ENCODE results near the gene LYPD6B.

LYPD6B gene

GRCh38 chr2:149164296-149164695 is 125.8 kb downstream of the LYPD6B start:
- TF ChIP-seq CTCF (IDR thresholded peaks at IDR 0.05; ENCODE audit: borderline replicate concordance, insufficient read depth, low read depth, low read length): no peak
- no peak overlapping the region for H3K4me3 ChIP-seq (ENCODE audit: low read depth, low read length)

GRCh38 chr2:149164827-149165226 is 126.3 kb downstream of the LYPD6B start:
- H3K4me3 ChIP-seq (ENCODE audit: low read depth, low read length): no peak overlapping the region
- TF ChIP-seq CTCF (IDR thresholded peaks at IDR 0.05; ENCODE audit: borderline replicate concordance, insufficient read depth, low read depth, low read length): no peak

GRCh38 chr2:149167001-149167780 is 128.7 kb downstream of the LYPD6B start:
- no peak for TF ChIP-seq CTCF (IDR thresholded peaks at IDR 0.05; ENCODE audit: borderline replicate concordance, insufficient read depth, low read depth, low read length)
- H3K4me3 ChIP-seq (ENCODE audit: low read depth, low read length): no peak overlapping the region

- no peak overlapping the region for H3K4me3 ChIP-seq (ENCODE audit: low read depth, low read length)
- no peak for TF ChIP-seq CTCF (IDR thresholded peaks at IDR 0.05; ENCODE audit: borderline replicate concordance, insufficient read depth, low read depth, low read length)
Measured at GRCh38 chr2:149167941-149168340, 129.4 kb downstream of the LYPD6B start.

GRCh38 chr2:149169656-149170055 is 131.2 kb downstream of the LYPD6B start:
- H3K4me3 ChIP-seq (ENCODE audit: low read depth, low read length): no peak overlapping the region
- TF ChIP-seq CTCF (IDR thresholded peaks at IDR 0.05; ENCODE audit: borderline replicate concordance, insufficient read depth, low read depth, low read length): no peak

GRCh38 chr2:149170156-149170555 is 131.7 kb downstream of the LYPD6B start:
- no peak for TF ChIP-seq CTCF (IDR thresholded peaks at IDR 0.05; ENCODE audit: borderline replicate concordance, insufficient read depth, low read depth, low read length)
- no peak overlapping the region for H3K4me3 ChIP-seq (ENCODE audit: low read depth, low read length)

GRCh38 chr2:149170911-149171310 is 132.4 kb downstream of the LYPD6B start:
- no peak for TF ChIP-seq CTCF (IDR thresholded peaks at IDR 0.05; ENCODE audit: borderline replicate concordance, insufficient read depth, low read depth, low read length)

More at GRCh38 chr2:149170911-149171310, 132.4 kb downstream of the LYPD6B start:
- H3K4me3 ChIP-seq (ENCODE audit: low read depth, low read length): no peak overlapping the region
